H1 (cell line): Measurements from ENCODE around the gene CRNN. TPM values are rescaled to one million over a fixed set of nuclear protein-coding genes. Genes with fewer than 3 reads are reported as not detected.

Experiments used
- CBX5 ChIP-seq: fragments of 300-800, 300-1000 bp; sonication (generic); IDR thresholded peaks from 2 replicates; pipeline ENCODE4 v1.7.1; 2016; ENCODE audit warnings: antibody characterized with exemption, low read length, low read depth
- CEBPB ChIP-seq: IDR thresholded peaks from 2 replicates; pipeline ENCODE4 v1.6.1; 2012; ENCODE audit warnings: low read depth, low read length
- KDM1A ChIP-seq: fragments of 200-600, 300-600 bp; sonication (generic); IDR thresholded peaks from 2 replicates; pipeline ENCODE4 v1.7.1; 2016; ENCODE audit warnings: mild to moderate bottlenecking, low read length, borderline replicate concordance
- NRF1 ChIP-seq: IDR thresholded peaks from 2 replicates; pipeline ENCODE4 v1.6.1; 2011; ENCODE audit warnings: mild to moderate bottlenecking, low read depth, low read length, improper control_type of control experiment
- RNF2 ChIP-seq: fragments of 200-900, 300-1000 bp; sonication (generic); IDR thresholded peaks from 2 replicates; pipeline ENCODE4 v1.7.1; 2016; ENCODE audit warnings: borderline replicate concordance, low read depth, mild to moderate bottlenecking, antibody characterized with exemption, low read length; ENCODE audit not compliant: poor library complexity, severe bottlenecking; ENCODE audit errors: missing control alignments
- SIRT6 ChIP-seq: IDR thresholded peaks from one replicate; pipeline ENCODE4 v1.7.1; 2012; ENCODE audit warnings: low read length, inconsistent platforms
- ZNF274 ChIP-seq: IDR thresholded peaks from 2 replicates; pipeline ENCODE4 v1.7.0; 2012; ENCODE audit warnings: low read length, borderline replicate concordance; ENCODE audit errors: extremely low read depth
- polyA plus RNA-seq, 7 experiments: library from polyadenylated mRNA; depleted of rRNA in 3 of 7; stranded (reverse) in 5 of 7; unstranded in 2 of 7; fragments of >200 nt in 5 of 7; fragments of 200-250 nt in 2 of 7; gene quantifications; 1 replicate in 5 of 7; 2 replicates in 1 of 7; 4 replicates in 1 of 7; pipeline versions ENCODE4 v1.2.1 to v1.2.3, GENCODE V29; 2011 to 2013; ENCODE audit warnings: missing spikeins in 2 of 7, mixed read lengths in 2 of 7
- total RNA-seq: library from RNA; stranded (reverse); fragmentation: NEBNext Ultra II Directional; extraction: Animal tissue kit (Norgen Biotek cat#: 25700); gene quantifications from 2 replicates; pipeline ENCODE4 v1.2.1, GENCODE V29; 2021
- TF ChIP-seq, protein P1 (sequence below), 3 experiments: IDR thresholded peaks; 1 replicate in 2 of 3; 2 replicates in 1 of 3; pipeline versions ENCODE4 v1.5.1 to v1.6.1; 2011; ENCODE audit warnings: low read length in 3 of 3, mild to moderate bottlenecking in 3 of 3, inconsistent platforms in 2 of 3, low read depth in 1 of 3, moderate library complexity in 1 of 3; ENCODE audit not compliant: insufficient read depth in 1 of 3; ENCODE audit errors: control extremely low read depth in 1 of 3

CRNN gene
- total and polyA plus RNA-seq, 2 of the 8 experiments (the other 6 are each of a cell fraction or from before 2014, with no cell fraction given) = not detected

GRCh38 chr1:152408664-152409063 is 5.4 kb downstream of the CRNN start (continued):
- TF ChIP-seq, protein P1, sequence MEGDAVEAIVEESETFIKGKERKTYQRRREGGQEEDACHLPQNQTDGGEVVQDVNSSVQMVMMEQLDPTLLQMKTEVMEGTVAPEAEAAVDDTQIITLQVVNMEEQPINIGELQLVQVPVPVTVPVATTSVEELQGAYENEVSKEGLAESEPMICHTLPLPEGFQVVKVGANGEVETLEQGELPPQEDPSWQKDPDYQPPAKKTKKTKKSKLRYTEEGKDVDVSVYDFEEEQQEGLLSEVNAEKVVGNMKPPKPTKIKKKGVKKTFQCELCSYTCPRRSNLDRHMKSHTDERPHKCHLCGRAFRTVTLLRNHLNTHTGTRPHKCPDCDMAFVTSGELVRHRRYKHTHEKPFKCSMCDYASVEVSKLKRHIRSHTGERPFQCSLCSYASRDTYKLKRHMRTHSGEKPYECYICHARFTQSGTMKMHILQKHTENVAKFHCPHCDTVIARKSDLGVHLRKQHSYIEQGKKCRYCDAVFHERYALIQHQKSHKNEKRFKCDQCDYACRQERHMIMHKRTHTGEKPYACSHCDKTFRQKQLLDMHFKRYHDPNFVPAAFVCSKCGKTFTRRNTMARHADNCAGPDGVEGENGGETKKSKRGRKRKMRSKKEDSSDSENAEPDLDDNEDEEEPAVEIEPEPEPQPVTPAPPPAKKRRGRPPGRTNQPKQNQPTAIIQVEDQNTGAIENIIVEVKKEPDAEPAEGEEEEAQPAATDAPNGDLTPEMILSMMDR (IDR thresholded peaks at IDR 0.05; ENCODE audit: control extremely low read depth in 1 of 3, insufficient read depth in 1 of 3, low read depth in 1 of 3, low read length in 3 of 3) = no peak
- TF ChIP-seq NRF1 = no peak
- TF ChIP-seq ZNF274 = no peak
- no peak for TF ChIP-seq SIRT6
- no peak for TF ChIP-seq KDM1A
- no peak for TF ChIP-seq CEBPB
- no peak for TF ChIP-seq CBX5
- TF ChIP-seq RNF2 = no peak
